Measurements from ENCODE around the gene ZNF620. TPM values are rescaled to one million over a fixed set of nuclear protein-coding genes. Genes with fewer than 3 reads are reported as not detected.

The ZNF620 gene
- total RNA-seq (2022) (11.9 and 12.1 TPM in 2 replicates), Bru-seq, nascent RNA (percentile 76 among the genes with signal in this experiment), BruChase-seq, experiment 1, labeled RNA remaining after a 2-hour chase (percentile 83 among the genes with signal in this experiment), BruChase-seq, experiment 2, labeled RNA remaining after a 6-hour chase (percentile 71 among the genes with signal in this experiment)
- long read RNA-seq, transcript ZNF620-202 (3 exons, 2,022 nt): major isoform, 5 of 18 reads
- long read RNA-seq, partial matches to known transcripts: 0 of 18 reads
- long read RNA-seq, other reads (novel, unspliced or antisense): 11 of 18 reads

GRCh38 chr3:40505599-40506462 is at the start of gene ZNF620:
ZNF620 (plus strand) TSS chr3:40506039; CDS start chr3:40506353, 314 bp downstream.
- Histone ChIP-seq H3K4me3 (ENCODE audit: low read depth, low read length) (peak within 1 kb of the TSS; percentile 74), H3K4me1 (no peaks in the 10 kb centered on the region), H3K9me3 (no peaks in the 10 kb centered on the region), H3K27me3 (replicated peaks; ENCODE audit: control insufficient read depth, insufficient read depth, low read length) (no peaks in the 10 kb centered on the region), H3K36me3 (ENCODE audit: control insufficient read depth, insufficient read depth, low read length) (no peaks in the 10 kb centered on the region)
- peaks cover 19% of the 10 kb centered on the region for H3K36me3 Mint-ChIP-seq (ENCODE audit: insufficient read depth, unreplicated experiment)
- TF ChIP-seq CTCF (IDR thresholded peaks at IDR 0.05; ENCODE audit: insufficient read depth in 1 of 2, low read depth in 1 of 2, low read length in 1 of 2, severe bottlenecking in 1 of 2, unreplicated experiment in 1 of 2): peak; percentile 38 to 80
- ChIA-PET CTCF (interaction anchor here (0.7 to 2.1 kb wide), 7 partner anchors 9 to 197 kb away, joined by 3 to 22 read pairs (median 6); partner anchors contain the start of genes EIF1B, ENTPD3, ZNF619 and ZNF621), POLR2A (interaction anchor here (0.9 to 1.5 kb wide), 4 partner anchors 19 to 54 kb away, joined by 4 to 22 read pairs (median 12); partner anchors contain the start of genes RPL14, ZNF619 and ZNF621)
- DNase-seq: peak; percentile 93 to 94
- intact Hi-C loops (cut with micrococcal nuclease; ENCODE audit: unreplicated experiment): loop anchor here (1.0 to 2.0 kb wide), 4 partner anchors 18 to 179 kb away; partner anchors contain the start of genes ZNF619 and ZNF621
- H3K27me3 Mint-ChIP-seq (ENCODE audit: insufficient read depth, unreplicated experiment): no peaks in the 10 kb centered on the region
- H3K4me1 Mint-ChIP-seq (ENCODE audit: low read depth, unreplicated experiment): no peaks in the 10 kb centered on the region
- H3K4me3 Mint-ChIP-seq (ENCODE audit: unreplicated experiment): peak within 1 kb of the TSS; percentile 87
- no peaks in the 10 kb centered on the region for H3K9me3 Mint-ChIP-seq (ENCODE audit: unreplicated experiment)
- BruUV-seq (replicated peaks): no TSS peak
- H3K27ac Mint-ChIP-seq (ENCODE audit: unreplicated experiment): peak within 1 kb of the TSS; percentile 89

GRCh38 chr3:40456279-40456939 is 49.4 kb upstream of the ZNF620 start:
- H3K27ac Mint-ChIP-seq (ENCODE audit: unreplicated experiment): peak overlapping the region; percentile 89
- no peaks in the 10 kb centered on the region for H3K9me3 Mint-ChIP-seq (ENCODE audit: unreplicated experiment)
- H3K36me3 Mint-ChIP-seq (ENCODE audit: insufficient read depth, unreplicated experiment): peaks cover 48% of the 10 kb centered on the region
- POLR2A ChIA-PET: interaction anchor here (0.6 to 1.4 kb wide), 7 partner anchors 9 to 1674 kb away, joined by 3 to 17 read pairs (median 5); partner anchors contain the start of genes ZNF619, ZNF620 and ZNF621
- Histone ChIP-seq H3K9me3 (no peaks in the 10 kb centered on the region), H3K27me3 (replicated peaks; ENCODE audit: control insufficient read depth, insufficient read depth, low read length) (no peaks in the 10 kb centered on the region), H3K4me1 (peaks cover 8% of the 10 kb centered on the region), H3K36me3 (ENCODE audit: control insufficient read depth, insufficient read depth, low read length) (no peaks in the 10 kb centered on the region; the same call in 1 of the 2 replicates), H3K4me3 (ENCODE audit: low read depth, low read length) (peak overlapping the region; percentile 70)
- no peaks in the 10 kb centered on the region for H3K27me3 Mint-ChIP-seq (ENCODE audit: insufficient read depth, unreplicated experiment)
- TSS peak; percentile 91 for BruUV-seq (replicated peaks)
- no peak for TF ChIP-seq CTCF (IDR thresholded peaks at IDR 0.05; ENCODE audit: insufficient read depth in 1 of 2, low read depth in 1 of 2, low read length in 1 of 2, severe bottlenecking in 1 of 2, unreplicated experiment in 1 of 2)
- intact Hi-C loops (cut with micrococcal nuclease; ENCODE audit: unreplicated experiment): no loop called here
- CTCF ChIA-PET: no interaction called here
- DNase-seq: no peak
- H3K4me1 Mint-ChIP-seq (ENCODE audit: low read depth, unreplicated experiment): peaks cover 13% of the 10 kb centered on the region
- H3K4me3 Mint-ChIP-seq (ENCODE audit: unreplicated experiment): peak overlapping the region; percentile 81
